ENCODE data around the gene SYCP2L. TPM values are rescaled to one million over a fixed set of nuclear protein-coding genes. Genes with fewer than 3 reads are reported as not detected.

SYCP2L gene
- total and polyA plus RNA-seq, 9 of the 15 experiments (the other 6 are each of a cell fraction or from before 2014, with no cell fraction given) = 12.4 to 46.9 (median 22.0) TPM

- TF ChIP-seq ATF6 (CRISPR knock-in tag; IDR thresholded peaks at IDR 0.05) (no peak), CHCHD3 (CRISPR knock-in tag; IDR thresholded peaks at IDR 0.05) (no peak), NONO (IDR thresholded peaks at IDR 0.05; ENCODE audit: low read depth in 2 of 2, low read length in 1 of 2) (no peak), TAL1 (IDR thresholded peaks at IDR 0.05) (no peak), ESRRA (IDR thresholded peaks at IDR 0.05; ENCODE audit: borderline replicate concordance, low read depth) (no peak), MED1 (CRISPR knock-in tag; IDR thresholded peaks at IDR 0.05; ENCODE audit: borderline replicate concordance) (no peak), HBP1 (CRISPR knock-in tag; IDR thresholded peaks at IDR 0.05) (no peak), ZNF444 (CRISPR knock-in tag; IDR thresholded peaks at IDR 0.05) (no peak), HIVEP1 (CRISPR knock-in tag; IDR thresholded peaks at IDR 0.05) (no peak), KLF16 (IDR thresholded peaks at IDR 0.05) (peak; percentile 58; the same call in 1 of the 2 replicates), COPS2 (conservative IDR thresholded peaks at IDR 0.05) (no peak), FOXK1 (CRISPR knock-in tag; IDR thresholded peaks at IDR 0.05; ENCODE audit: borderline replicate concordance) (no peak; the same call in 1 of the 2 replicates), ZNF143 (CRISPR knock-in tag; IDR thresholded peaks at IDR 0.05) (no peak), HCFC1 (IDR thresholded peaks at IDR 0.05; ENCODE audit: low read depth, low read length) (peak; percentile 68), MYBL2 (IDR thresholded peaks at IDR 0.05; ENCODE audit: low read depth) (no peak; the same call in 1 of the 2 replicates), MYBL2 (CRISPR knock-in tag; IDR thresholded peaks at IDR 0.05; ENCODE audit: borderline replicate concordance) (no peak), PHB (CRISPR knock-in tag; IDR thresholded peaks at IDR 0.05) (no peak), DACH1 (IDR thresholded peaks at IDR 0.05; ENCODE audit: partially characterized antibody) (peak; percentile 28), CAMTA2 (CRISPR knock-in tag; conservative IDR thresholded peaks at IDR 0.05) (no peak)
- TF ChIP-seq, protein P1, sequence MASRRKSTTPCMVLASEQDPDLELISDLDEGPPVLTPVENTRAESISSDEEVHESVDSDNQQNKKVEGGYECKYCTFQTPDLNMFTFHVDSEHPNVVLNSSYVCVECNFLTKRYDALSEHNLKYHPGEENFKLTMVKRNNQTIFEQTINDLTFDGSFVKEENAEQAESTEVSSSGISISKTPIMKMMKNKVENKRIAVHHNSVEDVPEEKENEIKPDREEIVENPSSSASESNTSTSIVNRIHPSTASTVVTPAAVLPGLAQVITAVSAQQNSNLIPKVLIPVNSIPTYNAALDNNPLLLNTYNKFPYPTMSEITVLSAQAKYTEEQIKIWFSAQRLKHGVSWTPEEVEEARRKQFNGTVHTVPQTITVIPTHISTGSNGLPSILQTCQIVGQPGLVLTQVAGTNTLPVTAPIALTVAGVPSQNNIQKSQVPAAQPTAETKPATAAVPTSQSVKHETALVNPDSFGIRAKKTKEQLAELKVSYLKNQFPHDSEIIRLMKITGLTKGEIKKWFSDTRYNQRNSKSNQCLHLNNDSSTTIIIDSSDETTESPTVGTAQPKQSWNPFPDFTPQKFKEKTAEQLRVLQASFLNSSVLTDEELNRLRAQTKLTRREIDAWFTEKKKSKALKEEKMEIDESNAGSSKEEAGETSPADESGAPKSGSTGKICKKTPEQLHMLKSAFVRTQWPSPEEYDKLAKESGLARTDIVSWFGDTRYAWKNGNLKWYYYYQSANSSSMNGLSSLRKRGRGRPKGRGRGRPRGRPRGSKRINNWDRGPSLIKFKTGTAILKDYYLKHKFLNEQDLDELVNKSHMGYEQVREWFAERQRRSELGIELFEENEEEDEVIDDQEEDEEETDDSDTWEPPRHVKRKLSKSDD (conservative IDR thresholded peaks at IDR 0.05; ENCODE audit: low read length) = no peak
- TF ChIP-seq, protein P2, sequence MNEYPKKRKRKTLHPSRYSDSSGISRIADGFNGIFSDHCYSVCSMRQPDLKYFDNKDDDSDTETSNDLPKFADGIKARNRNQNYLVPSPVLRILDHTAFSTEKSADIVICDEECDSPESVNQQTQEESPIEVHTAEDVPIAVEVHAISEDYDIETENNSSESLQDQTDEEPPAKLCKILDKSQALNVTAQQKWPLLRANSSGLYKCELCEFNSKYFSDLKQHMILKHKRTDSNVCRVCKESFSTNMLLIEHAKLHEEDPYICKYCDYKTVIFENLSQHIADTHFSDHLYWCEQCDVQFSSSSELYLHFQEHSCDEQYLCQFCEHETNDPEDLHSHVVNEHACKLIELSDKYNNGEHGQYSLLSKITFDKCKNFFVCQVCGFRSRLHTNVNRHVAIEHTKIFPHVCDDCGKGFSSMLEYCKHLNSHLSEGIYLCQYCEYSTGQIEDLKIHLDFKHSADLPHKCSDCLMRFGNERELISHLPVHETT (CRISPR knock-in tag; conservative IDR thresholded peaks at IDR 0.05 in 1 of 2, IDR thresholded peaks at IDR 0.05 in 1 of 2) = 0 out of 4 replicates have a peak, but pooled peaks of 1 of the 2 experiments have one; percentile 52
Measured at GRCh38 chr6:10886691-10887502, at the start of gene SYCP2L (continued).
